Measurements from ENCODE around the gene C22orf23. TPM values are rescaled to one million over a fixed set of nuclear protein-coding genes. Genes with fewer than 3 reads are reported as not detected.

The C22orf23 gene
- total RNA-seq, 2 experiments from 2014 or later: 0.14 TPM; not detected in 1

GRCh38 chr22:37898441-37899181 lies 54.8 kb downstream of the C22orf23 start:
- POLR2A ChIA-PET: no interaction called here
- Mint-ChIP-seq H3K27ac (no peak overlapping the region), H3K27me3 (no peaks in the 10 kb centered on the region)

GRCh38 chr22:37897807-37898206 lies 55.6 kb downstream of the C22orf23 start:
- no peak overlapping the region for H3K27ac Mint-ChIP-seq

More at GRCh38 chr22:37898441-37899181, 54.8 kb downstream of the C22orf23 start:
- CTCF ChIA-PET: interaction anchor here (1.0 kb wide), 1 partner anchor 36 kb away, joined by 3 read pairs; no protein-coding TSS in a partner anchor
- Mint-ChIP-seq H3K4me1 (ENCODE audit: low read depth) (peaks cover 22% of the 10 kb centered on the region), H3K9me3 (no peaks in the 10 kb centered on the region), H3K36me3 (no peaks in the 10 kb centered on the region), H3K4me3 (no peak overlapping the region)
- intact Hi-C loops (cut with micrococcal nuclease): loop anchor here (5.0 kb wide), 1 partner anchor 54 kb away; the partner anchor contains the start of genes C22orf23 and POLR2F
- DNase-seq: no peak

GRCh38 chr22:37896939-37897338 lies 56.5 kb downstream of the C22orf23 start:
- Mint-ChIP-seq H3K9me3 (no peaks in the 10 kb centered on the region), H3K4me1 (ENCODE audit: low read depth) (peaks cover 22% of the 10 kb centered on the region), H3K27me3 (no peaks in the 10 kb centered on the region), H3K4me3 (no peak overlapping the region), H3K36me3 (peaks cover 2% of the 10 kb centered on the region), H3K27ac (peak overlapping the region; percentile 93)
- ChIA-PET POLR2A (interaction anchor here (1.1 to 2.2 kb wide), 2 partner anchors 9 to 45 kb away, joined by 3 to 10 read pairs; partner anchors contain the start of gene MICALL1), CTCF (interaction anchor here (0.8 to 2.4 kb wide), 6 partner anchors 9 to 81 kb away, joined by 3 to 14 read pairs (median 6); partner anchors contain the start of gene MICALL1)
- intact Hi-C loops (cut with micrococcal nuclease): loop anchor here (5.0 kb wide), 1 partner anchor 55 kb away; the partner anchor contains the start of genes C22orf23 and POLR2F
- no peak for DNase-seq

More at GRCh38 chr22:37897807-37898206, 55.6 kb downstream of the C22orf23 start:
- ChIA-PET CTCF (interaction anchor here (1.0 to 2.4 kb wide), 5 partner anchors 8 to 68 kb away, joined by 3 to 14 read pairs (median 8); partner anchors contain the start of gene MICALL1), POLR2A (interaction anchor here (2.2 kb wide), 1 partner anchor 8 kb away, joined by 10 read pairs; the partner anchor contains the start of gene MICALL1)
- no peak for DNase-seq
- H3K4me1 Mint-ChIP-seq (ENCODE audit: low read depth): peaks cover 22% of the 10 kb centered on the region
- no peaks in the 10 kb centered on the region for H3K9me3 Mint-ChIP-seq
- no peaks in the 10 kb centered on the region for H3K27me3 Mint-ChIP-seq
- H3K36me3 Mint-ChIP-seq: no peaks in the 10 kb centered on the region
- intact Hi-C loops (cut with micrococcal nuclease): loop anchor here (5.0 kb wide), 1 partner anchor 54 kb away; the partner anchor contains the start of genes C22orf23 and POLR2F
- H3K4me3 Mint-ChIP-seq: no peak overlapping the region

- no peak overlapping the region for H3K4me3 Mint-ChIP-seq
- H3K27ac Mint-ChIP-seq: peak overlapping the region; percentile 93
- H3K27me3 Mint-ChIP-seq: no peaks in the 10 kb centered on the region
- CTCF ChIA-PET: interaction anchor here (0.8 to 2.4 kb wide), 5 partner anchors 10 to 80 kb away, joined by 3 to 14 read pairs (median 3); partner anchors contain the start of gene MICALL1
- POLR2A ChIA-PET: interaction anchor here (0.5 to 2.2 kb wide), 3 partner anchors 10 to 241 kb away, joined by 3 to 10 read pairs (median 3); partner anchors contain the start of genes ANKRD54 and MICALL1
- no peaks in the 10 kb centered on the region for H3K9me3 Mint-ChIP-seq
- DNase-seq: peak; percentile 71
- peaks cover 5% of the 10 kb centered on the region for H3K36me3 Mint-ChIP-seq
- H3K4me1 Mint-ChIP-seq (ENCODE audit: low read depth): peaks cover 22% of the 10 kb centered on the region
- intact Hi-C loops (cut with micrococcal nuclease): loop anchor here (5.0 kb wide), 1 partner anchor 56 kb away; the partner anchor contains the start of genes C22orf23 and POLR2F
These were observed 57.2 kb downstream of the C22orf23 start for GRCh38 chr22:37896181-37896592.

- H3K4me1 Mint-ChIP-seq (ENCODE audit: low read depth): peaks cover 22% of the 10 kb centered on the region
- DNase-seq: no peak
- no peaks in the 10 kb centered on the region for H3K9me3 Mint-ChIP-seq
- ChIA-PET CTCF (interaction anchor here (0.9 kb wide), 1 partner anchor 32 kb away, joined by 3 read pairs; no protein-coding TSS in a partner anchor), POLR2A (no interaction called here)
- peaks cover 7% of the 10 kb centered on the region for H3K36me3 Mint-ChIP-seq
- intact Hi-C loops (cut with micrococcal nuclease): loop anchor here (5.0 kb wide), 1 partner anchor 57 kb away; the partner anchor contains the start of genes C22orf23 and POLR2F
- H3K27ac Mint-ChIP-seq: peak overlapping the region; percentile 93
- H3K27me3 Mint-ChIP-seq: no peaks in the 10 kb centered on the region
- H3K4me3 Mint-ChIP-seq: no peak overlapping the region
These were observed 58.3 kb downstream of the C22orf23 start for GRCh38 chr22:37894939-37895670.

- Mint-ChIP-seq H3K36me3 (peaks cover 14% of the 10 kb centered on the region), H3K27ac (peak overlapping the region; percentile 39), H3K27me3 (no peaks in the 10 kb centered on the region), H3K9me3 (no peaks in the 10 kb centered on the region), H3K4me3 (no peak overlapping the region), H3K4me1 (ENCODE audit: low read depth) (peaks cover 22% of the 10 kb centered on the region)
- intact Hi-C loops (cut with micrococcal nuclease): no loop called here
- no peak for DNase-seq
- ChIA-PET POLR2A (interaction anchor here (1.6 to 1.7 kb wide), 2 partner anchors 8 to 12 kb away, joined by 3 to 6 read pairs; no protein-coding TSS in a partner anchor), CTCF (interaction anchor here (0.9 to 1.6 kb wide), 2 partner anchors 12 to 30 kb away, joined by 3 to 5 read pairs; no protein-coding TSS in a partner anchor)
These were observed 59.8 kb downstream of the C22orf23 start for GRCh38 chr22:37893583-37893983.

Small RNA genes lying within 50 kb of the gene (microRNA-seq; reads per million reads assigned to microRNA genes)
- gene MIR4534 (ENCODE audit: borderline microRNAs expressed, borderline number of aligned reads, borderline replicate concordance) (not detected), gene MIR6820 (ENCODE audit: borderline microRNAs expressed, borderline number of aligned reads, borderline replicate concordance) (not detected)

Other genes starting within 250 kb of the C22orf23 start
- 10 to 100 TPM; 21.8 TPM for gene GCAT, start 145.7 kb downstream of the C22orf23 start, total RNA-seq
- under 1 TPM in 1 of 2 experiments, not detected in 1; 0.19 TPM for gene GALR3, start 130.2 kb downstream of the C22orf23 start, total RNA-seq
- gene ANKRD54, start 109.3 kb downstream of the C22orf23 start, total RNA-seq: 10 to 100 TPM; 16.9 to 17.5 TPM
- gene EIF3L, start 104.2 kb downstream of the C22orf23 start, total RNA-seq: 100 to 1,000 TPM; 656 to 664 TPM
- 10 to 100 TPM; 18.4 to 19.1 TPM for gene MICALL1, start 47.3 kb downstream of the C22orf23 start, total RNA-seq
- 10 to 100 TPM; 67.7 to 74.9 TPM for gene POLR2F, start 98 bp upstream of the C22orf23 start, total RNA-seq
- not detected for gene SOX10, start 31.0 kb upstream of the C22orf23 start, total RNA-seq
- gene PICK1, start 103.8 kb upstream of the C22orf23 start, total RNA-seq: 10 to 100 TPM; 16.0 to 16.5 TPM
- under 1 TPM in 1 of 2 experiments, not detected in 1; 0.17 TPM for gene SLC16A8, start 130.6 kb upstream of the C22orf23 start, total RNA-seq
- gene BAIAP2L2, start 157.1 kb upstream of the C22orf23 start, total RNA-seq: 1 to 10 TPM in 1 of 2 experiments, under 1 TPM in 1; 0.93 to 1.6 TPM
- 10 to 100 TPM; 63.7 to 69.5 TPM for gene PLA2G6, start 228.2 kb upstream of the C22orf23 start, total RNA-seq
- 10 to 100 TPM; 15.5 to 15.9 TPM for gene MAFF, start 248.4 kb upstream of the C22orf23 start, total RNA-seq